KMS-11 (cell line): ENCODE measurements around the gene PDZD2.
"Not testable (repeated sequence)": the region's sequence is repeated elsewhere in the genome, so short reads cannot be mapped to it uniquely, and the experiment has no call there.

Experiments used
- H2AFZ ChIP-seq: fragments of 200-600 bp; sonication (generic); 2 replicates; pipeline ENCODE4 v1.6.1; 2016; ENCODE audit warnings: antibody characterized with exemption, mixed run types, low read depth
- H3K27ac ChIP-seq: fragments of 200-600 bp; sonication (generic); 2 replicates; pipeline ENCODE4 v1.6.1; 2016; ENCODE audit warnings: mild to moderate bottlenecking, mixed run types
- H3K27me3 ChIP-seq: fragments of 200-600 bp; sonication (generic); 2 replicates; pipeline ENCODE4 v1.6.1; 2017; ENCODE audit warnings: mild to moderate bottlenecking, low read depth, mixed run types, moderate library complexity; ENCODE audit not compliant: insufficient read depth
- H3K36me3 ChIP-seq: fragments of 200-600 bp; sonication (generic); 2 replicates; pipeline ENCODE4 v1.6.1; 2017; ENCODE audit warnings: mild to moderate bottlenecking, mixed run types; ENCODE audit not compliant: insufficient read depth
- H3K4me1 ChIP-seq: fragments of 200-600 bp; sonication (generic); 2 replicates; pipeline ENCODE4 v1.6.1; 2016; ENCODE audit warnings: mild to moderate bottlenecking, low read depth, mixed run types; ENCODE audit not compliant: poor library complexity, severe bottlenecking
- H3K4me2 ChIP-seq: fragments of 200-600 bp; sonication (generic); 2 replicates; pipeline ENCODE4 v1.7.0; 2016; ENCODE audit warnings: mild to moderate bottlenecking, mixed run types
- H3K4me3 ChIP-seq: fragments of 200-600 bp; sonication (generic); IDR thresholded peaks from 2 replicates; pipeline ENCODE4 v1.6.1; 2017; ENCODE audit warnings: low read depth, low read length, mixed read lengths; ENCODE audit not compliant: insufficient read depth
- H3K79me2 ChIP-seq: fragments of 200-600 bp; sonication (generic); 2 replicates; pipeline ENCODE4 v1.6.1; 2016; ENCODE audit warnings: low read depth, mixed run types; ENCODE audit not compliant: insufficient read depth
- H3K9ac ChIP-seq: fragments of 200-600 bp; sonication (generic); 2 replicates; pipeline ENCODE4 v1.6.1; 2016; ENCODE audit warnings: mild to moderate bottlenecking, mixed run types
- H4K20me1 ChIP-seq: fragments of 200-600 bp; sonication (generic); 2 replicates; pipeline ENCODE4 v1.6.1; 2016; ENCODE audit warnings: mild to moderate bottlenecking, mixed run types; ENCODE audit not compliant: insufficient read depth
- CTCF ChIP-seq: fragments of 200-600 bp; sonication (generic); conservative IDR thresholded peaks from 2 replicates; pipeline ENCODE4 v1.6.1; 2017; ENCODE audit warnings: low read depth, mild to moderate bottlenecking, antibody characterized with exemption, low read length, moderate library complexity, mixed read lengths

PDZD2 gene

GRCh38 chr5:31967461-31967860 lies 328.5 kb downstream of the PDZD2 start:
- Histone ChIP-seq H3K4me1 (no peaks in the 10 kb centered on the region), H3K4me2 (no peak overlapping the region), H3K79me2 (no peaks in the 10 kb centered on the region), H4K20me1 (no peaks in the 10 kb centered on the region), H2AFZ (no peak overlapping the region), H3K36me3 (no peaks in the 10 kb centered on the region), H3K9ac (no peak overlapping the region), H3K4me3 (no peak overlapping the region), H3K27ac (no peak overlapping the region), H3K27me3 (no peaks in the 10 kb centered on the region)
- no peak for TF ChIP-seq CTCF

- H2AFZ ChIP-seq = no peak overlapping the region
Observed at GRCh38 chr5:31972558-31972957, 333.6 kb downstream of the PDZD2 start.

GRCh38 chr5:31975189-31975612 lies 336.3 kb downstream of the PDZD2 start:
- H3K79me2 ChIP-seq, H3K9ac ChIP-seq, H3K27ac ChIP-seq, H3K4me3 ChIP-seq, H3K4me1 ChIP-seq, H4K20me1 ChIP-seq, H2AFZ ChIP-seq, H3K36me3 ChIP-seq, H3K27me3 ChIP-seq, H3K4me2 ChIP-seq: not testable (repeated sequence)

More at GRCh38 chr5:31972558-31972957, 333.6 kb downstream of the PDZD2 start:
- Histone ChIP-seq H3K36me3 (no peaks in the 10 kb centered on the region), H3K4me3 (no peak overlapping the region), H3K4me1 (no peaks in the 10 kb centered on the region), H3K79me2 (no peaks in the 10 kb centered on the region), H3K27ac (no peak overlapping the region), H4K20me1 (no peaks in the 10 kb centered on the region), H3K9ac (no peak overlapping the region), H3K4me2 (no peak overlapping the region), H3K27me3 (no peaks in the 10 kb centered on the region)
- TF ChIP-seq CTCF = no peak

GRCh38 chr5:31976169-31976568 lies 337.2 kb downstream of the PDZD2 start:
- H2AFZ ChIP-seq = no peak overlapping the region
- no peaks in the 10 kb centered on the region for H4K20me1 ChIP-seq
- no peaks in the 10 kb centered on the region for H3K4me1 ChIP-seq
- no peaks in the 10 kb centered on the region for H3K79me2 ChIP-seq
- TF ChIP-seq CTCF = no peak
- H3K27me3 ChIP-seq = no peaks in the 10 kb centered on the region
- H3K27ac ChIP-seq = no peak overlapping the region
- H3K4me3 ChIP-seq = no peak overlapping the region
- no peak overlapping the region for H3K4me2 ChIP-seq
- H3K9ac ChIP-seq = no peak overlapping the region
- no peaks in the 10 kb centered on the region for H3K36me3 ChIP-seq

- Histone ChIP-seq H3K4me2 (no peak overlapping the region), H4K20me1 (no peaks in the 10 kb centered on the region), H3K27ac (no peak overlapping the region), H2AFZ (no peak overlapping the region), H3K27me3 (no peaks in the 10 kb centered on the region), H3K79me2 (no peaks in the 10 kb centered on the region), H3K4me3 (no peak overlapping the region), H3K36me3 (no peaks in the 10 kb centered on the region), H3K4me1 (no peaks in the 10 kb centered on the region), H3K9ac (no peak overlapping the region)
- TF ChIP-seq CTCF = no peak
Observed at GRCh38 chr5:31981361-31981945, 342.5 kb downstream of the PDZD2 start.
